ENCODE data around the gene GEMIN8. TPM values are rescaled to one million over a fixed set of nuclear protein-coding genes. Genes with fewer than 3 reads are reported as not detected.

Gene GEMIN8
- polyA plus RNA-seq, 1 donor from 2014 or later = 26.1 TPM

GRCh38 chrX:14027036-14027435, 2.7 kb downstream of the GEMIN8 start:
- no peaks in the 10 kb centered on the region for H3K79me2 ChIP-seq (replicated peaks; ENCODE audit: insufficient read depth, low read length)
- H3K9me2 ChIP-seq (ENCODE audit: insufficient read depth, low read length) = no peaks in the 10 kb centered on the region
- H4K20me1 ChIP-seq (ENCODE audit: insufficient read depth) = no peaks in the 10 kb centered on the region
- H3K4me3 ChIP-seq (ENCODE audit: low read length) = peak overlapping the region; percentile 10
- H3K9me3 ChIP-seq (ENCODE audit: low read length) = no peaks in the 10 kb centered on the region
- H3K9ac ChIP-seq (ENCODE audit: low read length) = no peak overlapping the region
- no peaks in the 10 kb centered on the region for H3K36me3 ChIP-seq (ENCODE audit: insufficient read depth, low read length)
- H3F3A ChIP-seq (ENCODE audit: insufficient read depth, low read length, poor library complexity, severe bottlenecking) = no peaks in the 10 kb centered on the region
- no peak overlapping the region for H3K27ac ChIP-seq (ENCODE audit: low read length)
- no peaks in the 10 kb centered on the region for H3K27me3 ChIP-seq (ENCODE audit: insufficient read depth, low read depth, low read length)
- no peak overlapping the region for H2AFZ ChIP-seq (ENCODE audit: low read depth, low read length)
- TF ChIP-seq POLR2AphosphoS5 (IDR thresholded peaks at IDR 0.05) = no peak
- no peak for TF ChIP-seq CTCF (IDR thresholded peaks at IDR 0.05; ENCODE audit: poor library complexity, severe bottlenecking)
- no peak for TF ChIP-seq REST (IDR thresholded peaks at IDR 0.05; ENCODE audit: borderline replicate concordance)
- TF ChIP-seq EP300 (conservative IDR thresholded peaks at IDR 0.05; ENCODE audit: poor library complexity, severe bottlenecking) = no peak
- TF ChIP-seq SMC3 (conservative IDR thresholded peaks at IDR 0.05; ENCODE audit: poor library complexity) = no peak
- TF ChIP-seq TAF1 (IDR thresholded peaks at IDR 0.05; ENCODE audit: low read depth) = no peak
- TF ChIP-seq RAD21 (conservative IDR thresholded peaks at IDR 0.05) = no peak
- TF ChIP-seq EZH2 (IDR thresholded peaks at IDR 0.05; ENCODE audit: borderline replicate concordance, insufficient read depth, low read length, poor library complexity, severe bottlenecking) = no peak
- TF ChIP-seq MXI1 (conservative IDR thresholded peaks at IDR 0.05; ENCODE audit: poor library complexity, severe bottlenecking) = no peak
- H3K4me2 ChIP-seq (ENCODE audit: low read length) = no peak overlapping the region

- H3K4me2 ChIP-seq (ENCODE audit: low read length) = no peak overlapping the region
- no peaks in the 10 kb centered on the region for H3K9me2 ChIP-seq (ENCODE audit: insufficient read depth, low read length)
- H2AFZ ChIP-seq (ENCODE audit: low read depth, low read length) = no peak overlapping the region
- no peaks in the 10 kb centered on the region for H4K20me1 ChIP-seq (ENCODE audit: insufficient read depth)
- no peaks in the 10 kb centered on the region for H3K27me3 ChIP-seq (ENCODE audit: insufficient read depth, low read depth, low read length)
- TF ChIP-seq TAF1 (IDR thresholded peaks at IDR 0.05; ENCODE audit: low read depth) (no peak), REST (IDR thresholded peaks at IDR 0.05; ENCODE audit: borderline replicate concordance) (no peak), EZH2 (IDR thresholded peaks at IDR 0.05; ENCODE audit: borderline replicate concordance, insufficient read depth, low read length, poor library complexity, severe bottlenecking) (no peak), POLR2AphosphoS5 (IDR thresholded peaks at IDR 0.05) (no peak), RAD21 (conservative IDR thresholded peaks at IDR 0.05) (no peak), SMC3 (conservative IDR thresholded peaks at IDR 0.05; ENCODE audit: poor library complexity) (no peak), EP300 (conservative IDR thresholded peaks at IDR 0.05; ENCODE audit: poor library complexity, severe bottlenecking) (no peak), CTCF (IDR thresholded peaks at IDR 0.05; ENCODE audit: poor library complexity, severe bottlenecking) (no peak), MXI1 (conservative IDR thresholded peaks at IDR 0.05; ENCODE audit: poor library complexity, severe bottlenecking) (no peak)
- no peaks in the 10 kb centered on the region for H3K9me3 ChIP-seq (ENCODE audit: low read length)
- H3K27ac ChIP-seq (ENCODE audit: low read length) = no peak overlapping the region
- no peaks in the 10 kb centered on the region for H3K79me2 ChIP-seq (replicated peaks; ENCODE audit: insufficient read depth, low read length)
- H3F3A ChIP-seq (ENCODE audit: insufficient read depth, low read length, poor library complexity, severe bottlenecking) = no peaks in the 10 kb centered on the region
- H3K36me3 ChIP-seq (ENCODE audit: insufficient read depth, low read length) = no peaks in the 10 kb centered on the region
- H3K4me3 ChIP-seq (ENCODE audit: low read length) = no peak overlapping the region
- H3K9ac ChIP-seq (ENCODE audit: low read length) = no peak overlapping the region
These were observed 3.6 kb downstream of the GEMIN8 start for GRCh38 chrX:14026121-14026520.
